SK-N-SH (cell line): ENCODE measurements around the gene CCT2. TPM values are rescaled to one million over a fixed set of nuclear protein-coding genes. Genes with fewer than 3 reads are reported as not detected.
A peak's percentile ranks its signal among the peaks of the same experiment; 100 is the strongest.

ENCODE experiments used
- CTCF ChIA-PET: fragments of 300-600, 350-600 bp; formaldehyde crosslinking; extraction: SDS; loops from one replicate; lab custom pipeline; 2021; lab: Yijun Ruan, JAX
- POLR2A ChIA-PET: fragments of 350-600 bp; sonication (Branson Sonifier 250); formaldehyde crosslinking; extraction: SDS; loops from one replicate; lab custom pipeline; 2020; ENCODE audit warnings: antibody characterized with exemption, inconsistent platforms; lab: Yijun Ruan, JAX
- DNase-seq: peaks from one replicate; pipeline ENCODE4 v3.0.0; 2012
- H2AFZ ChIP-seq: fragments of 200-600 bp; sonication (generic); 2 replicates; pipeline ENCODE4 v1.8.1; 2016; ENCODE audit warnings: antibody characterized with exemption, mild to moderate bottlenecking, low read depth
- H3F3A ChIP-seq: fragments of 200-600 bp; sonication (generic); replicated peaks from 2 replicates; pipeline ENCODE3; 2016; ENCODE audit warnings: antibody characterized with exemption, mild to moderate bottlenecking; ENCODE audit not compliant: insufficient read depth
- H3K27ac ChIP-seq, 2 experiments: fragments of 200-500 bp in 1 of 2; fragments of 200-600 bp in 1 of 2; sonication (Bioruptor generic) in 1 of 2; sonication (generic), shearing (Covaris generic) in 1 of 2; 2 replicates each; pipeline versions ENCODE4 v1.5.1 to v1.6.1; 2014 to 2016; ENCODE audit warnings: low read depth in 2 of 2, inconsistent platforms in 1 of 2, low read length in 1 of 2, mild to moderate bottlenecking in 1 of 2, mixed read lengths in 1 of 2
- H3K27me3 ChIP-seq: fragments of 200-600 bp; sonication (generic), shearing (Covaris generic); 2 replicates; pipeline ENCODE4 v1.6.1; 2016; ENCODE audit warnings: mixed run types; ENCODE audit not compliant: insufficient read depth
- H3K36me3 ChIP-seq, 2 experiments: fragments of 200-500 bp in 1 of 2; fragments of 200-600 bp in 1 of 2; sonication (Bioruptor generic) in 1 of 2; sonication (generic) in 1 of 2; replicated peaks in 1 of 2; 2 replicates each; pipeline versions ENCODE3 to v1.5.1; 2014 to 2016; ENCODE audit warnings: low read length in 1 of 2, mild to moderate bottlenecking in 1 of 2; ENCODE audit not compliant: insufficient read depth in 2 of 2, control insufficient read depth in 1 of 2
- H3K4me1 ChIP-seq, 2 experiments: fragments of 200-500 bp in 1 of 2; fragments of 200-600 bp in 1 of 2; sonication (Bioruptor generic) in 1 of 2; sonication (generic), shearing (Covaris generic) in 1 of 2; 2 replicates each; pipeline versions ENCODE4 v1.5.1 to v1.6.1; 2014 to 2016; ENCODE audit warnings: low read depth in 1 of 2, low read length in 1 of 2, mixed run types in 1 of 2; ENCODE audit not compliant: insufficient read depth in 2 of 2, control insufficient read depth in 1 of 2
- H3K4me2 ChIP-seq: fragments of 200-600 bp; sonication (generic), shearing (Covaris generic); 2 replicates; pipeline ENCODE4 v1.6.1; 2017; ENCODE audit warnings: mixed run types
- H3K4me3 ChIP-seq, 2 experiments: fragments of 200-500 bp in 1 of 2; fragments of 200-600 bp in 1 of 2; sonication (Bioruptor generic) in 1 of 2; sonication (generic), shearing (Covaris generic) in 1 of 2; 2 replicates each; pipeline versions ENCODE4 v1.5.1 to v1.8.1; 2014 to 2016; ENCODE audit warnings: low read depth in 2 of 2, inconsistent platforms in 1 of 2, low read length in 1 of 2, mild to moderate bottlenecking in 1 of 2, mixed read lengths in 1 of 2, moderate library complexity in 1 of 2
- H3K79me2 ChIP-seq: fragments of 200-600 bp; sonication (generic); 2 replicates; pipeline ENCODE4 v1.8.1; 2017; ENCODE audit warnings: mild to moderate bottlenecking; ENCODE audit not compliant: insufficient read depth
- H3K9ac ChIP-seq: fragments of 200-600 bp; sonication (generic); 2 replicates; pipeline ENCODE4 v1.6.1; 2017; ENCODE audit warnings: mixed run types
- H3K9me2 ChIP-seq: fragments of 200-600 bp; sonication (generic); 2 replicates; pipeline ENCODE4 v1.6.1; 2017; ENCODE audit warnings: mixed run types
- H3K9me3 ChIP-seq: fragments of 200-600 bp; sonication (generic); 2 replicates; pipeline ENCODE4 v1.6.1; 2017; ENCODE audit warnings: mixed run types, mild to moderate bottlenecking, moderate library complexity
- H4K20me1 ChIP-seq: fragments of 200-600 bp; sonication (generic); 2 replicates; pipeline ENCODE4 v1.6.1; 2017; ENCODE audit warnings: mild to moderate bottlenecking, mixed run types; ENCODE audit not compliant: insufficient read depth
- CTCF ChIP-seq: fragments of 200-600 bp; sonication (generic); IDR thresholded peaks from 2 replicates; pipeline ENCODE4 v1.6.1; 2017; ENCODE audit warnings: antibody characterized with exemption, mild to moderate bottlenecking, moderate library complexity
- FOXJ3 ChIP-seq: sonication (generic); formaldehyde crosslinking; IDR thresholded peaks from 2 replicates; pipeline ENCODE4 v1.5.1; 2020; ENCODE audit warnings: mild to moderate bottlenecking, missing genetic modification reagents
- MXI1 ChIP-seq: IDR thresholded peaks from 2 replicates; pipeline ENCODE4 v1.6.1; 2012; ENCODE audit warnings: mild to moderate bottlenecking, low read depth, low read length, improper control_type of control experiment
- RAD21 ChIP-seq: IDR thresholded peaks from 2 replicates; pipeline ENCODE4 v1.6.1; 2012; ENCODE audit warnings: mild to moderate bottlenecking, low read length
- REST ChIP-seq: IDR thresholded peaks from 2 replicates; pipeline ENCODE4 v1.6.1; 2012; ENCODE audit warnings: mild to moderate bottlenecking, low read depth, low read length, moderate library complexity
- SMC3 ChIP-seq: IDR thresholded peaks from 2 replicates; pipeline ENCODE4 v1.6.1; 2012; ENCODE audit warnings: low read depth, low read length, improper control_type of control experiment
- USF1 ChIP-seq: IDR thresholded peaks from 2 replicates; pipeline ENCODE4 v1.4.0; 2012; ENCODE audit warnings: low read depth, borderline replicate concordance
- WGBS: methylation state at CpG from one replicate; pipeline ENCODE4 v1.1.6; 2017; ENCODE audit warnings: low lambda C conversion rate; 5-methylcytosine and 5-hydroxymethylcytosine counted together
- polyA plus RNA-seq, 3 experiments: library from polyadenylated mRNA; depleted of rRNA; stranded (reverse); fragments of >200 nt; gene quantifications; 2 replicates each; pipeline ENCODE4 v1.2.3, GENCODE V29; 2012
- TF ChIP-seq, protein P1 (sequence below): IDR thresholded peaks from 2 replicates; pipeline ENCODE4 v1.4.0; 2012; ENCODE audit warnings: low read depth, borderline replicate concordance
- TF ChIP-seq, protein P2 (sequence below): IDR thresholded peaks from 2 replicates; pipeline ENCODE4 v1.4.0; 2012; ENCODE audit warnings: low read depth

The CCT2 gene
- polyA plus RNA-seq, 1 of the 3 experiments (the other 2 are of a cell fraction), result 181 TPM

DNA sequence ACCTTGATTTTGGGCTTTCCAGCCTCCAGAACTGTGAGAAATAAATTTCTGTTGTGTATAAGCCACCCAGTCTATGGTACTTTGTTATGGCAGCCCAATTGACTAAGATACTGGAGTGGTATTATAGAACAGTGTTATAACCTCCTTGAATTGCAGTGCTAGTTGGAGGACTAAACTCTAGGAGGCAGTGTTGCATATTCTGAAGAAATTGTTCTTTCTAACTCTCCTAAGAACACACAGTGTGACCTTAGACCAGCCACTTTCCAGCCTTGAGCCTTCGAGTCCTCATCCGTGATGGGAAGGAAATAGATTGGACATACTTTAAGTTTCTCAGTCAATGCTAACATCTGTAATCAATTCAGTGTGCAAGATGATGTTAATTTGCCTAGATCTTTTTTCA is 47.8 kb downstream of the CCT2 start:
- Histone ChIP-seq H3K9ac (no peak overlapping the region), H3K9me2 (no peaks in the 10 kb centered on the region), H3K9me3 (no peaks in the 10 kb centered on the region), H3K79me2 (no peaks in the 10 kb centered on the region), H3F3A (no peaks in the 10 kb centered on the region), H3K27ac (no peak overlapping the region), H3K4me3 (no peak overlapping the region), H3K27me3 (no peaks in the 10 kb centered on the region), H2AFZ (no peak overlapping the region), H3K4me1 (no peaks in the 10 kb centered on the region), H3K36me3 (no peaks in the 10 kb centered on the region), H3K4me2 (no peak overlapping the region), H4K20me1 (no peaks in the 10 kb centered on the region)
- no peak for TF ChIP-seq FOXJ3 (CRISPR knock-in tag)
- no peak for TF ChIP-seq SMC3
- peak; percentile 36; the same call in 1 of the 2 replicates for TF ChIP-seq CTCF
- TF ChIP-seq, protein P1, sequence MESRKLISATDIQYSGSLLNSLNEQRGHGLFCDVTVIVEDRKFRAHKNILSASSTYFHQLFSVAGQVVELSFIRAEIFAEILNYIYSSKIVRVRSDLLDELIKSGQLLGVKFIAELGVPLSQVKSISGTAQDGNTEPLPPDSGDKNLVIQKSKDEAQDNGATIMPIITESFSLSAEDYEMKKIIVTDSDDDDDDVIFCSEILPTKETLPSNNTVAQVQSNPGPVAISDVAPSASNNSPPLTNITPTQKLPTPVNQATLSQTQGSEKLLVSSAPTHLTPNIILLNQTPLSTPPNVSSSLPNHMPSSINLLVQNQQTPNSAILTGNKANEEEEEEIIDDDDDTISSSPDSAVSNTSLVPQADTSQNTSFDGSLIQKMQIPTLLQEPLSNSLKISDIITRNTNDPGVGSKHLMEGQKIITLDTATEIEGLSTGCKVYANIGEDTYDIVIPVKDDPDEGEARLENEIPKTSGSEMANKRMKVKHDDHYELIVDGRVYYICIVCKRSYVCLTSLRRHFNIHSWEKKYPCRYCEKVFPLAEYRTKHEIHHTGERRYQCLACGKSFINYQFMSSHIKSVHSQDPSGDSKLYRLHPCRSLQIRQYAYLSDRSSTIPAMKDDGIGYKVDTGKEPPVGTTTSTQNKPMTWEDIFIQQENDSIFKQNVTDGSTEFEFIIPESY, result no peak
- CTCF ChIA-PET, result no interaction called here
- WGBS, result 90% methylated on average over 2 of the region's 2 CpGs
- POLR2A ChIA-PET, result no interaction called here
- no peak for DNase-seq

- Histone ChIP-seq H3K9ac (no peak overlapping the region), H3K9me2 (no peaks in the 10 kb centered on the region), H3K9me3 (no peaks in the 10 kb centered on the region), H2AFZ (no peak overlapping the region), H3K79me2 (no peaks in the 10 kb centered on the region), H3F3A (no peaks in the 10 kb centered on the region), H3K27me3 (no peaks in the 10 kb centered on the region), H3K4me2 (no peak overlapping the region), H4K20me1 (no peaks in the 10 kb centered on the region), H3K4me1 (peaks cover 0 to 3% of the 10 kb centered on the region in 2 experiments; a peak in 1 of 4 replicates), H3K4me3 (no peak overlapping the region), H3K36me3 (no peaks in the 10 kb centered on the region), H3K27ac (no peak overlapping the region)
- peak; percentile 73 for DNase-seq
- ChIA-PET POLR2A (no interaction called here), CTCF (interaction anchor here (0.6 to 4.0 kb wide), 45 partner anchors 9 to 1804 kb away, joined by 3 to 46 read pairs (median 5); partner anchors contain the start of genes CCT2 and LRRC10)
- 21% methylated on average over 12 of the region's 12 CpGs for WGBS
- TF ChIP-seq REST (no peak), CTCF (peak; percentile 93), RAD21 (peak; percentile 80), SMC3 (peak; percentile 89), MXI1 (peak; percentile 81), USF1 (no peak)
- TF ChIP-seq, protein P2, sequence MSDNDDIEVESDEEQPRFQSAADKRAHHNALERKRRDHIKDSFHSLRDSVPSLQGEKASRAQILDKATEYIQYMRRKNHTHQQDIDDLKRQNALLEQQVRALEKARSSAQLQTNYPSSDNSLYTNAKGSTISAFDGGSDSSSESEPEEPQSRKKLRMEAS, result peak; percentile 58; the same call in 1 of the 2 replicates
These were observed 54.2 kb downstream of the CCT2 start for GRCh38 chr12:69639400-69640016.
